Left colon (tissue), 2 donors: Measurements from ENCODE around the gene ATP5F1A. TPM values are rescaled to one million over a fixed set of nuclear protein-coding genes. Genes with fewer than 3 reads are reported as not detected.

Source experiments
- ATAC-seq: fragments of 200-7000 bp; cut with Tn5 transposase; one replicate; pipeline ENCODE4 v1.9.1; 2020; ENCODE audit warnings: mild to moderate bottlenecking, moderate library complexity
- DNase-seq, 2 donors: peaks; one replicate each; pipeline ENCODE4 v3.0.0-alpha.2; 2020
- intact Hi-C, 2 donors: fragments of 100-400 bp; cut with DNase I in 1 of 2; cut with micrococcal nuclease in 1 of 2; formaldehyde crosslinking; loops; one replicate each; pipeline versions ENCODE4 v1.11.2 to v1.14.0; 2022; cut with DNase I, micrococcal nuclease
- total RNA-seq, 2 donors: library from RNA; stranded (reverse); fragmentation: NEBNext Ultra II Directional; extraction: Animal tissue kit (Norgen Biotek cat#: 25700); gene quantifications; one replicate each; pipeline ENCODE4 v1.2.1, GENCODE V29; 2021
- donor health status: DM: no; HTN: no; CAD: no.
- donor health status: DM: yes; HTN: yes; CAD: no.

Gene ATP5F1A
- total RNA-seq, 2 donors from 2014 or later = 652 to 824 TPM

GRCh38 chr18:46080156-46080555 lies 17.9 kb downstream of the ATP5F1A start:
- ATAC-seq = peak; percentile 42
- intact Hi-C loops = no loop called here
- no peak for DNase-seq

- intact Hi-C loops = loop anchor here in 1 of 2 donors (10.0 kb wide), 2 partner anchors 115 to 415 kb away; partner anchors contain the start of gene EPG5
- no peak for DNase-seq
- no peak for ATAC-seq
Observed at GRCh38 chr18:46079336-46079735, 18.8 kb downstream of the ATP5F1A start.

- ATAC-seq (peak; percentile 51), DNase-seq (peak in 1 of 2 donors; percentile 14)
- intact Hi-C loops = loop anchor here in 1 of 2 donors (10.0 kb wide), 2 partner anchors 109 to 409 kb away; partner anchors contain the start of gene EPG5
Observed at GRCh38 chr18:46073474-46074331, 24.4 kb downstream of the ATP5F1A start.

- intact Hi-C loops = loop anchor here in 1 of 2 donors (10.0 kb wide), 2 partner anchors 108 to 408 kb away; partner anchors contain the start of gene EPG5
- no peak for DNase-seq
- ATAC-seq = no peak
Observed at GRCh38 chr18:46072959-46073358, 25.1 kb downstream of the ATP5F1A start.

GRCh38 chr18:46072376-46072867 lies 25.7 kb downstream of the ATP5F1A start:
- intact Hi-C loops = loop anchor here in 1 of 2 donors (10.0 kb wide), 2 partner anchors 108 to 408 kb away; partner anchors contain the start of gene EPG5
- DNase-seq (no peak), ATAC-seq (peak; percentile 8)

GRCh38 chr18:46071653-46072375 lies 26.3 kb downstream of the ATP5F1A start, which contains the start of gene PSTPIP2:
Gene PSTPIP2, minus strand, starts transcription at chr18:46072260. Its CDS starts 72 bp downstream, at chr18:46072188.
- ATAC-seq (peak; percentile 81), DNase-seq (peak; percentile 60 to 80)
- intact Hi-C loops = loop anchor here in 1 of 2 donors (10.0 kb wide), 2 partner anchors 107 to 407 kb away; partner anchors contain the start of gene EPG5

- intact Hi-C loops = loop anchor here in 1 of 2 donors (10.0 kb wide), 2 partner anchors 106 to 406 kb away; partner anchors contain the start of gene EPG5
- DNase-seq (no peak), ATAC-seq (no peak)
Observed at GRCh38 chr18:46070815-46071652, 27.1 kb downstream of the ATP5F1A start.

- intact Hi-C loops = loop anchor here in 1 of 2 donors (10.0 kb wide), 2 partner anchors 105 to 405 kb away; partner anchors contain the start of gene EPG5
- DNase-seq (no peak), ATAC-seq (no peak)
Observed at GRCh38 chr18:46070232-46070631, 27.9 kb downstream of the ATP5F1A start.

- intact Hi-C loops = no loop called here
- ATAC-seq (no peak), DNase-seq (no peak)
Observed at GRCh38 chr18:46069524-46069923, 28.6 kb downstream of the ATP5F1A start.

- intact Hi-C loops = no loop called here
- no peak for DNase-seq
- ATAC-seq = no peak
Observed at GRCh38 chr18:46068763-46069162, 29.3 kb downstream of the ATP5F1A start.

- peak; percentile 64 for ATAC-seq
- DNase-seq = no peak
- intact Hi-C loops = no loop called here
Observed at GRCh38 chr18:46067438-46068007, 30.6 kb downstream of the ATP5F1A start.

- ATAC-seq (no peak), DNase-seq (no peak)
- intact Hi-C loops = no loop called here
Observed at GRCh38 chr18:46062781-46063180, 35.3 kb downstream of the ATP5F1A start.

- ATAC-seq (no peak), DNase-seq (no peak)
- intact Hi-C loops = no loop called here
Observed at GRCh38 chr18:46061796-46062195, 36.3 kb downstream of the ATP5F1A start.

GRCh38 chr18:46061387-46061786 lies 36.7 kb downstream of the ATP5F1A start:
- intact Hi-C loops = no loop called here
- ATAC-seq (no peak), DNase-seq (no peak)

GRCh38 chr18:46060359-46060841 lies 37.7 kb downstream of the ATP5F1A start:
- DNase-seq = peak in 1 of 2 donors; percentile 24

GRCh38 chr18:46055838-46056230 lies 42.3 kb downstream of the ATP5F1A start:
- intact Hi-C loops = no loop called here
- ATAC-seq = no peak
- DNase-seq = no peak

More at GRCh38 chr18:46060359-46060841, 37.7 kb downstream of the ATP5F1A start:
- ATAC-seq = peak; percentile 59
- intact Hi-C loops = no loop called here

GRCh38 chr18:46054956-46055837 lies 42.9 kb downstream of the ATP5F1A start:
- intact Hi-C loops = no loop called here
- ATAC-seq (no peak), DNase-seq (no peak)
